ENCODE measurements around the gene ANKLE1.

Gene ANKLE1

DNA sequence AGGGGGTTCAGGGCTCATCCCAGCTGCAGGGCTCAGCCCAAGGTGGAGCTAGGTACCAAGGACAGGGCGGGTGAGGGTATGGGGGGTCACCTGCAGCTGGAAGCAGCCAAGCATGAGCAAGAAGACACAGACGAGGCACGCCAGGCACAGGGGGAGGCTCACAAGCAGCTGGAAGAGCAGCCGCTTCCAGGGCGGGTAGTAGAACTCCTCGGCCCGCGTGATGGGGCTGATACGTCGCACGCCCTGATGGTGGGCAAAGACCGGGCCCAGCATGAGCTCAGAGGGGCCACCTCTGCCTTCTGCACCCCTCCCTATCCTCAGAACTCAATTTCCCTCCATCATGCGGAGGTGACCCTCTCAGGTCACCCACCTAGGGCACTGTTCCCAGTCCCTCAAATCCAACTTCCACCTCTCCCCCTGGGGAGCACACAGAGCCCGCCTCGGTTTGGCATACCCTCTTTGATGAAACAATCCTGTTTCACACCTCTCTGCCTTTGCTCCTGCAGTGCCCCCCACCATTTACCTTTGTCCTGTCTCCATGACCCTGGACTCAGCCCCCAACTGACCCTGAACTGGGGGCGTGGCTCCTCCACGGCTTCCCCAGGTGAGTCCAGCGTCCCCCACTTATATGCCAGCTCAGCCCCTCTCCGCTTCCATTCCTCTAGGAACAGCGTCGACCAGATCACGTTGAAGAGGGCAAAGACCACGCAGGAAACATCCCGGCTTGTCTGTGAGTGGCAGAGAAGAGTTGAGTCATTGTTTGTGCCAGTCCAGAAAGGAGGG, 48.8 kb downstream of the ANKLE1 start:
- ATAC-seq, result no peak
- no peaks in the 10 kb centered on the region for H3K36me3 Mint-ChIP-seq (ENCODE audit: low read depth)
- no peak overlapping the region for H3K4me3 Mint-ChIP-seq
- no peaks in the 10 kb centered on the region for H3K9me3 Mint-ChIP-seq
- H3K4me1 Mint-ChIP-seq, result peaks cover 22% of the 10 kb centered on the region
- H3K27me3 Mint-ChIP-seq, result no peaks in the 10 kb centered on the region
- no peak for DNase-seq
- H3K27ac Mint-ChIP-seq, result no peak overlapping the region

DNA sequence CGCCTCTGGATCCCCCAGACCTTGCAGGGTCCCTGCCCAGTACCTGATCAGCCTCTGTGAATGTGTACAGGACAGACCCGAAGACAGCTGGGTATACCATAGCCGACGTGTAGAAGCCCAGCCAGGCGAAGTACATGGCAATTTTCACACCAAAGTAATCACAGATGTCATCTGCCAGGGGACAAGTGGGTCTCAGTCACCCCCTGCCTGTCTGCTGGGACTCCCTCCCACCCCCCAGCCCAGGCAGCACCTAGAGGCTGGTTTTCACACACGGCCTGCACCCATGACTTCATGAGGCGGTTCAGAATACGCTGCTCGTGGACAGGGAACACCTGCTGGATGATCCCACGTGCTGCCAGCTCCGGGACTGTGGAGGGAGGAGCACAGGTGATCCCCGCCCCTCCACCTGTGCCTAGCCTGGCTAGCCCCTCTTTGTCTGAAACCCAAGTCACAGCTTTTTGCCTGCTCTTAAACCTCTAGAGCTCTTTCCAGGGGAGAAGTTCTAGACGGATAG, 49.4 kb downstream of the ANKLE1 start:
- ATAC-seq, result no peak
- Mint-ChIP-seq H3K4me3 (no peak overlapping the region), H3K4me1 (peaks cover 25% of the 10 kb centered on the region)

GRCh38 chr19:17332360-17332676, 50.6 kb downstream of the ANKLE1 start:
- ATAC-seq (no peak), DNase-seq (no peak)
- Mint-ChIP-seq H3K27ac (no peak overlapping the region), H3K4me1 (peaks cover 26% of the 10 kb centered on the region), H3K36me3 (ENCODE audit: low read depth) (no peaks in the 10 kb centered on the region), H3K9me3 (no peaks in the 10 kb centered on the region), H3K4me3 (no peak overlapping the region), H3K27me3 (no peaks in the 10 kb centered on the region)

More for the DNA sequence above, 49.4 kb downstream of the ANKLE1 start:
- Mint-ChIP-seq H3K27ac (no peak overlapping the region), H3K27me3 (no peaks in the 10 kb centered on the region), H3K9me3 (no peaks in the 10 kb centered on the region), H3K36me3 (ENCODE audit: low read depth) (no peaks in the 10 kb centered on the region)
- DNase-seq, result no peak

DNA sequence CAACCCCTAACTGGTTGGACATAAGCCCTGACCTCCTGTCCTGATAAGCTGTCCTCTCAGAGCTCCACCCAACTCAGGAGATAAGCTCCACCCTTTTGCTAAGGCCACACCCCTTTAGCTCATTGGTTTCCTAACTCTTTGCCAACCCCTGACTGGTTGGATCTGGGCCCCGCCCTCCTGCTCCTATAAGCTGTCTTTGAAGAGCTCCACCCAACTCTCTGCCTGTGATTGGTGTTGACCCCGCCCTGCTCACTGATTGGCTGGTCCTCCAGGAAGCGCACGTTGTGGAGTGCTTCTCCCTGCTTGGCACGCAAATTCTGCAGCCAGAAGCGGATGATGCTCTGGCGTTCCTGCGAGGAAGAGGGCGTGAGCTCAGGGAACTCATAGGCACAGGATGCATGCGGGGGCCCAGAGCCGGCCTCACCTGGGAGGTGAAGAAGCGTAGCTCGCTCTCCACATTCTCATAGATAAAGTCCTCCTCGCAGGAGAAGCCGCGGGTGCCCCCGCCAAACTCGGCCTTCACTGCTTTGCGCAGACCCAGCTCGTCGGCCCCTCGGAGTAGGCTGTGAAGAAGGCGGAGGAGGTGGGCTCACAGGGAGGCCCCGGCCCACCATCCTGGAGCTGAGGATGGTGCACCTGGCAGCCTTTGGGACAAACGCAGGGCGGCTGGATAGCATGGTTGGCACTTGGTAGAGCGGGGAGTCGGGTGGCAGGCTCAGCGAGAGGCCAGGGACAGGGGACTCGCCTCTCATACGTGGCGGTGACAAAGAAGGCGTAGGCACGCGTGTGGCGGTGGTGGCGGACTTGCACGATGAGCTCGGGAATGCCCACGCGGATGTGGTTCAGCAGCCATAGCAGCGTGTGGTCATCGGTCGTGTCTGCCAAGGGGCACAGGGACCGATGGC, 51.2 kb downstream of the ANKLE1 start:
- H3K36me3 Mint-ChIP-seq (ENCODE audit: low read depth), result no peaks in the 10 kb centered on the region
- H3K9me3 Mint-ChIP-seq, result no peaks in the 10 kb centered on the region
- no peak overlapping the region for H3K27ac Mint-ChIP-seq
- H3K27me3 Mint-ChIP-seq, result no peaks in the 10 kb centered on the region
- DNase-seq (peak; percentile 52), ATAC-seq (no peak)
- H3K4me3 Mint-ChIP-seq, result no peak overlapping the region
- peaks cover 26% of the 10 kb centered on the region for H3K4me1 Mint-ChIP-seq

GRCh38 chr19:17333611-17334413, 52.1 kb downstream of the ANKLE1 start:
- Mint-ChIP-seq H3K27ac (peak overlapping the region; percentile 79), H3K9me3 (no peaks in the 10 kb centered on the region), H3K36me3 (ENCODE audit: low read depth) (no peaks in the 10 kb centered on the region), H3K27me3 (no peaks in the 10 kb centered on the region), H3K4me3 (peak overlapping the region; percentile 78), H3K4me1 (peaks cover 33% of the 10 kb centered on the region)
- ATAC-seq (peak; percentile 47), DNase-seq (peak; percentile 79)

- H3K36me3 Mint-ChIP-seq (ENCODE audit: low read depth), result no peaks in the 10 kb centered on the region
- H3K27me3 Mint-ChIP-seq, result no peaks in the 10 kb centered on the region
- ATAC-seq (peak; percentile 51), DNase-seq (peak; percentile 97)
- no peaks in the 10 kb centered on the region for H3K9me3 Mint-ChIP-seq
- H3K27ac Mint-ChIP-seq, result peak within 1 kb of the TSS; percentile 79
- peak within 1 kb of the TSS; percentile 81 for H3K4me3 Mint-ChIP-seq
- peaks cover 33% of the 10 kb centered on the region for H3K4me1 Mint-ChIP-seq
Observed at GRCh38 chr19:17334414-17335409, 53.0 kb downstream of the ANKLE1 start, which contains the start of gene ANO8. ANO8 (minus strand) TSS chr19:17334855; CDS start chr19:17334670, 185 bp downstream.

- ATAC-seq, result no peak
- H3K27me3 Mint-ChIP-seq, result no peaks in the 10 kb centered on the region
Observed at GRCh38 chr19:17335575-17335974, 53.9 kb downstream of the ANKLE1 start.

More at GRCh38 chr19:17335575-17335974, 53.9 kb downstream of the ANKLE1 start:
- Mint-ChIP-seq H3K27ac (no peak overlapping the region), H3K9me3 (no peaks in the 10 kb centered on the region), H3K4me1 (peaks cover 28% of the 10 kb centered on the region), H3K4me3 (no peak overlapping the region), H3K36me3 (ENCODE audit: low read depth) (no peaks in the 10 kb centered on the region)
- no peak for DNase-seq
